HEK293T (cell line): ENCODE data around the gene CSF3R.
"Not testable (repeated sequence)": the region's sequence is repeated elsewhere in the genome, so short reads cannot be mapped to it uniquely, and the experiment has no call there.

Experiments
- CTCF ChIA-PET: fragments of 350-600 bp; formaldehyde crosslinking; extraction: SDS; loops from one replicate; lab custom pipeline; 2021; ENCODE audit warnings: antibody characterized with exemption, inconsistent platforms; lab: Yijun Ruan, JAX
- POLR2A ChIA-PET: fragments of 350-600 bp; formaldehyde crosslinking; extraction: SDS; loops from one replicate; lab custom pipeline; 2020; ENCODE audit warnings: antibody characterized with exemption, inconsistent platforms; lab: Yijun Ruan, JAX
- DNase-seq: peaks from one replicate; pipeline ENCODE4 v3.0.0; 2012; ENCODE audit warnings: mixed read lengths; ENCODE audit errors: extremely low spot score
- ARNT ChIP-seq: fragments of 450-650 bp; IDR thresholded peaks from 2 replicates; pipeline ENCODE4 v1.6.1; 2017; ENCODE audit warnings: mild to moderate bottlenecking
- BHLHE40 ChIP-seq: fragments of 450-650 bp; IDR thresholded peaks from 2 replicates; pipeline ENCODE4 v1.6.1; 2016; ENCODE audit warnings: mild to moderate bottlenecking, moderate library complexity, borderline replicate concordance
- CTBP1 ChIP-seq: fragments of 450-650 bp; IDR thresholded peaks from 2 replicates; pipeline ENCODE4 v1.6.1; 2016; ENCODE audit warnings: borderline replicate concordance
- ELF4 ChIP-seq: fragments of 450-650 bp; IDR thresholded peaks from 2 replicates; pipeline ENCODE4 v1.6.1; 2017; ENCODE audit warnings: antibody characterized with exemption
- FOXA1 ChIP-seq: fragments of 450-650 bp; IDR thresholded peaks from 2 replicates; pipeline ENCODE4 v1.6.1; 2016; ENCODE audit warnings: mild to moderate bottlenecking
- FOXK2 ChIP-seq: fragments of 450-650 bp; IDR thresholded peaks from 2 replicates; pipeline ENCODE4 v1.6.1; 2016; ENCODE audit warnings: mild to moderate bottlenecking
- FOXM1 ChIP-seq: fragments of 450-650 bp; IDR thresholded peaks from 2 replicates; pipeline ENCODE4 v1.6.1; 2017; ENCODE audit warnings: mild to moderate bottlenecking, borderline replicate concordance
- HDGF ChIP-seq: fragments of 450-650 bp; IDR thresholded peaks from 2 replicates; pipeline ENCODE4 v1.6.1; 2017; ENCODE audit warnings: antibody characterized with exemption, borderline replicate concordance
- L3MBTL2 ChIP-seq: fragments of 450-650 bp; conservative IDR thresholded peaks from 2 replicates; pipeline ENCODE4 v1.6.1; 2016; ENCODE audit warnings: mild to moderate bottlenecking
- LEF1 ChIP-seq: fragments of 450-650 bp; IDR thresholded peaks from 2 replicates; pipeline ENCODE4 v1.6.1; 2017; ENCODE audit warnings: mild to moderate bottlenecking, borderline replicate concordance
- NFRKB ChIP-seq: fragments of 450-650 bp; IDR thresholded peaks from 2 replicates; pipeline ENCODE4 v1.6.1; 2016; ENCODE audit warnings: mild to moderate bottlenecking, moderate library complexity
- PKNOX1 ChIP-seq: fragments of 450-650 bp; IDR thresholded peaks from 2 replicates; pipeline ENCODE4 v1.6.1; 2016
- SP1 ChIP-seq: fragments of 450-650 bp; IDR thresholded peaks from 2 replicates; pipeline ENCODE4 v1.6.1; 2017
- SUZ12 ChIP-seq: fragments of 450-650 bp; IDR thresholded peaks from 2 replicates; pipeline ENCODE4 v1.6.1; 2016; ENCODE audit warnings: mild to moderate bottlenecking
- TARDBP ChIP-seq: fragments of 450-650 bp; IDR thresholded peaks from 2 replicates; pipeline ENCODE4 v1.6.1; 2016
- ZNF384 ChIP-seq: fragments of 450-650 bp; IDR thresholded peaks from 2 replicates; pipeline ENCODE4 v1.6.1; 2016

Gene CSF3R

GRCh38 chr1:36480161-36480560 is 2.6 kb downstream of the CSF3R start:
- CTCF ChIA-PET = no interaction called here
- POLR2A ChIA-PET = interaction anchor here (1.5 kb wide), 1 partner anchor 16 kb away, joined by 8 read pairs; the partner anchor contains the start of gene MRPS15
- TF ChIP-seq FOXM1 (no peak), ELF4 (no peak), BHLHE40 (no peak), SUZ12 (no peak), FOXA1 (no peak), NFRKB (no peak), FOXK2 (no peak), HDGF (no peak)
- DNase-seq = no peak

- no peak for TF ChIP-seq PKNOX1
- no peak for TF ChIP-seq SUZ12
- TF ChIP-seq HDGF = no peak
- no peak for TF ChIP-seq NFRKB
- no peak for TF ChIP-seq FOXA1
- TF ChIP-seq SP1 = no peak
- no peak for TF ChIP-seq LEF1
- no peak for TF ChIP-seq ZNF384
- no peak for TF ChIP-seq FOXM1
- no peak for TF ChIP-seq BHLHE40
- TF ChIP-seq ELF4 = no peak
- ChIA-PET POLR2A (interaction anchor here (1.5 kb wide), 1 partner anchor 15 kb away, joined by 8 read pairs; the partner anchor contains the start of gene MRPS15), CTCF (no interaction called here)
- no peak for DNase-seq
Observed at GRCh38 chr1:36479505-36480051, 3.1 kb downstream of the CSF3R start.

- CTCF ChIA-PET, DNase-seq: not testable (repeated sequence)
- POLR2A ChIA-PET = interaction anchor here (1.0 kb wide), 1 partner anchor 13 kb away, joined by 3 read pairs; the partner anchor contains the start of gene MRPS15
Observed at GRCh38 chr1:36477615-36478014, 5.1 kb downstream of the CSF3R start.

- TF ChIP-seq TARDBP = no peak
- TF ChIP-seq BHLHE40 = no peak
- no peak for TF ChIP-seq FOXM1
- TF ChIP-seq SP1 = no peak
- no peak for TF ChIP-seq PKNOX1
- TF ChIP-seq L3MBTL2 = no peak
- TF ChIP-seq FOXA1 = no peak
- no peak for TF ChIP-seq FOXK2
- TF ChIP-seq ARNT = no peak
- POLR2A ChIA-PET = interaction anchor here (1.0 kb wide), 1 partner anchor 12 kb away, joined by 6 read pairs; the partner anchor contains the start of gene MRPS15
- CTCF ChIA-PET = interaction anchor here (0.7 kb wide), 1 partner anchor 341 kb away, joined by 4 read pairs; no protein-coding TSS in a partner anchor
- no peak for DNase-seq
Observed at GRCh38 chr1:36476945-36477344, 5.8 kb downstream of the CSF3R start.

GRCh38 chr1:36475910-36476604 is 6.7 kb downstream of the CSF3R start:
- CTCF ChIA-PET = no interaction called here
- POLR2A ChIA-PET = interaction anchor here (0.6 to 1.6 kb wide), 4 partner anchors 8 to 25 kb away, joined by 3 to 7 read pairs (median 4); partner anchors contain the start of gene MRPS15
- no peak for TF ChIP-seq PKNOX1
- TF ChIP-seq FOXM1 = no peak
- no peak for TF ChIP-seq SUZ12
- no peak for TF ChIP-seq TARDBP
- TF ChIP-seq FOXA1 = no peak
- no peak for TF ChIP-seq ZNF384
- no peak for TF ChIP-seq HDGF
- TF ChIP-seq NFRKB = no peak
- DNase-seq = no peak

- ChIA-PET CTCF (no interaction called here), POLR2A (interaction anchor here (1.6 kb wide), 2 partner anchors 11 to 24 kb away, joined by 3 to 7 read pairs; partner anchors contain the start of gene MRPS15)
- no peak for TF ChIP-seq CTBP1
- no peak for TF ChIP-seq ZNF384
- no peak for TF ChIP-seq FOXK2
- no peak for TF ChIP-seq NFRKB
- TF ChIP-seq FOXM1 = no peak
- no peak for TF ChIP-seq FOXA1
- no peak for TF ChIP-seq ELF4
- no peak for TF ChIP-seq BHLHE40
- TF ChIP-seq TARDBP = no peak
- TF ChIP-seq ARNT = no peak
- DNase-seq = no peak
Observed at GRCh38 chr1:36475341-36475740, 7.4 kb downstream of the CSF3R start.

GRCh38 chr1:36472656-36473055 is 10.1 kb downstream of the CSF3R start:
- no peak for TF ChIP-seq PKNOX1
- TF ChIP-seq NFRKB = no peak
- TF ChIP-seq ELF4 = no peak
- TF ChIP-seq FOXM1 = no peak
- no peak for TF ChIP-seq L3MBTL2
- TF ChIP-seq LEF1 = no peak
- TF ChIP-seq ZNF384 = no peak
- no peak for TF ChIP-seq SUZ12
- no peak for TF ChIP-seq ARNT
- no peak for TF ChIP-seq SP1
- no peak for TF ChIP-seq FOXA1
- TF ChIP-seq BHLHE40 = no peak
- no peak for TF ChIP-seq FOXK2
- no peak for TF ChIP-seq HDGF
- TF ChIP-seq CTBP1 = no peak
- TF ChIP-seq TARDBP = no peak
- no peak for DNase-seq
- ChIA-PET CTCF (interaction anchor here (0.6 kb wide), 1 partner anchor 28 kb away, joined by 3 read pairs; no protein-coding TSS in a partner anchor), POLR2A (interaction anchor here (0.5 to 1.0 kb wide), 4 partner anchors 8 to 36 kb away, joined by 3 to 5 read pairs (median 4); partner anchors contain the start of genes MRPS15 and OSCP1)
